IMR-90 (cell line): ENCODE results near the gene SULT1E1. TPM values are rescaled to one million over a fixed set of nuclear protein-coding genes. Genes with fewer than 3 reads are reported as not detected.

Experiments used
- ATAC-seq: fragments of 200-7000 bp; cut with Tn5 transposase; 2 replicates; pipeline ENCODE4 v1.9.1; 2020; ENCODE audit warnings: low read depth, mild to moderate bottlenecking, moderate library complexity
- BruUV-seq: library from RNA; stranded (reverse); fragments of 400-500 nt; replicated peaks from 2 replicates; lab custom pipeline; 2021; lab: Mats Ljungman, UMichigan
- CTCF ChIA-PET: fragments of 300-600 bp; formaldehyde crosslinking; extraction: SDS; loops from one replicate; lab custom pipeline; 2021; ENCODE audit warnings: antibody characterized with exemption; lab: Yijun Ruan, JAX
- POLR2A ChIA-PET: fragments of 300-600 bp; sonication (Branson Sonifier 250); formaldehyde crosslinking; loops from one replicate; lab custom pipeline; 2022; ENCODE audit warnings: antibody characterized with exemption; ENCODE audit not compliant: unreplicated experiment; lab: Charles Lee
- DNase-seq: peaks from one replicate; pipeline ENCODE4 v3.0.0; 2013
- H2AFZ ChIP-seq: replicated peaks from 2 replicates; pipeline ENCODE3; 2013; ENCODE audit warnings: low read length, mild to moderate bottlenecking; ENCODE audit not compliant: poor library complexity
- H2AK5ac ChIP-seq: 2 replicates; pipeline ENCODE4 v1.6.1; 2013; ENCODE audit warnings: low read depth, low read length, inconsistent platforms
- H2AK9ac ChIP-seq: replicated peaks from 2 replicates; pipeline ENCODE3; 2013; ENCODE audit warnings: mild to moderate bottlenecking, low read depth, low read length, moderate library complexity; ENCODE audit not compliant: poor library complexity
- H2BK120ac ChIP-seq: 2 replicates; pipeline ENCODE4 v1.6.1; 2013; ENCODE audit warnings: low read depth, low read length, inconsistent platforms
- H2BK15ac ChIP-seq: 3 replicates; pipeline ENCODE4 v1.6.1; 2013; ENCODE audit warnings: low read depth, low read length, inconsistent platforms
- H2BK20ac ChIP-seq: 2 replicates; pipeline ENCODE4 v1.6.1; 2013; ENCODE audit warnings: low read depth, mild to moderate bottlenecking, inconsistent platforms, low read length, moderate library complexity
- H2BK5ac ChIP-seq: 2 replicates; pipeline ENCODE4 v1.6.1; 2013; ENCODE audit warnings: mild to moderate bottlenecking, low read depth, low read length, inconsistent platforms; ENCODE audit not compliant: poor library complexity, severe bottlenecking
- H3K14ac ChIP-seq: replicated peaks from 2 replicates; pipeline ENCODE4 v1.6.1; 2013; ENCODE audit warnings: low read depth, low read length, inconsistent platforms
- H3K18ac ChIP-seq: 2 replicates; pipeline ENCODE4 v1.6.1; 2013; ENCODE audit warnings: low read depth, low read length, control low read depth
- H3K23ac ChIP-seq: 2 replicates; pipeline ENCODE4 v1.6.1; 2013; ENCODE audit warnings: low read depth, low read length, inconsistent platforms
- H3K27ac ChIP-seq: 2 replicates; pipeline ENCODE4 v1.5.1; 2013; ENCODE audit warnings: mild to moderate bottlenecking, control low read depth, low read length; ENCODE audit not compliant: insufficient read depth
- H3K27me3 ChIP-seq: 2 replicates; pipeline ENCODE4 v1.6.1; 2013; ENCODE audit warnings: low read length; ENCODE audit not compliant: control insufficient read depth, insufficient read depth
- H3K36me3 ChIP-seq: 2 replicates; pipeline ENCODE4 v1.6.1; 2013; ENCODE audit warnings: low read length, mixed read lengths; ENCODE audit not compliant: control insufficient read depth, insufficient read depth
- H3K4ac ChIP-seq: 2 replicates; pipeline ENCODE4 v1.6.1; 2013; ENCODE audit warnings: low read depth, low read length, inconsistent platforms
- H3K4me1 ChIP-seq: 2 replicates; pipeline ENCODE4 v1.6.1; 2013; ENCODE audit warnings: low read length, mixed read lengths; ENCODE audit not compliant: control insufficient read depth, insufficient read depth
- H3K4me2 ChIP-seq: 2 replicates; pipeline ENCODE4 v1.6.1; 2013; ENCODE audit warnings: low read depth, mild to moderate bottlenecking, control low read depth, low read length, moderate library complexity
- H3K4me3 ChIP-seq: 2 replicates; pipeline ENCODE4 v1.5.1; 2013; ENCODE audit warnings: low read depth, mild to moderate bottlenecking, control low read depth, low read length, moderate library complexity; ENCODE audit not compliant: insufficient read depth
- H3K56ac ChIP-seq: 2 replicates; pipeline ENCODE4 v1.6.1; 2013; ENCODE audit warnings: low read length, inconsistent platforms; ENCODE audit not compliant: insufficient read depth; ENCODE audit errors: extremely low read depth
- H3K79me1 ChIP-seq, 2 experiments: 2 replicates each; pipeline ENCODE4 v1.6.1; 2013; ENCODE audit warnings: low read length in 2 of 2, inconsistent platforms in 1 of 2, low read depth in 1 of 2
- H3K9ac ChIP-seq: 2 replicates; pipeline ENCODE4 v1.6.1; 2013; ENCODE audit warnings: low read depth, low read length, control low read depth
- H3K9me1 ChIP-seq: 2 replicates; pipeline ENCODE4 v1.6.1; 2013; ENCODE audit warnings: low read length, inconsistent platforms; ENCODE audit not compliant: insufficient read depth
- H3K9me3 ChIP-seq: 2 replicates; pipeline ENCODE4 v1.6.1; 2013; ENCODE audit warnings: low read length; ENCODE audit not compliant: control insufficient read depth, insufficient read depth
- H4K20me1 ChIP-seq: 2 replicates; pipeline ENCODE4 v1.6.1; 2013; ENCODE audit warnings: low read length, inconsistent platforms; ENCODE audit not compliant: insufficient read depth
- H4K5ac ChIP-seq: 2 replicates; pipeline ENCODE4 v1.6.1; 2013; ENCODE audit warnings: mild to moderate bottlenecking, low read depth, low read length, control low read depth
- H4K8ac ChIP-seq, 2 experiments: 2 replicates each; pipeline ENCODE4 v1.6.1; 2013; ENCODE audit warnings: low read depth in 2 of 2, low read length in 2 of 2, control low read depth in 1 of 2, inconsistent platforms in 1 of 2
- H4K91ac ChIP-seq: 2 replicates; pipeline ENCODE4 v1.6.1; 2013; ENCODE audit warnings: low read depth, low read length, inconsistent platforms; ENCODE audit not compliant: insufficient read depth
- BHLHE40 ChIP-seq: fragments of 150-350 bp; IDR thresholded peaks from 2 replicates; pipeline ENCODE4 v1.6.1; 2016; ENCODE audit warnings: mild to moderate bottlenecking, low read depth, low read length
- CEBPB ChIP-seq: IDR thresholded peaks from 2 replicates; pipeline ENCODE4 v1.6.1; 2012; ENCODE audit warnings: low read depth, low read length, improper control_type of control experiment
- CHD1 ChIP-seq: IDR thresholded peaks from 2 replicates; pipeline ENCODE4 v1.6.1; 2012; ENCODE audit warnings: low read depth, low read length, improper control_type of control experiment
- FOS ChIP-seq: fragments of 150-350 bp; IDR thresholded peaks from 2 replicates; pipeline ENCODE4 v1.6.1; 2016; ENCODE audit warnings: low read depth, low read length
- MAFK ChIP-seq: IDR thresholded peaks from 2 replicates; pipeline ENCODE4 v1.6.1; 2012; ENCODE audit warnings: low read depth, low read length, improper control_type of control experiment
- MXI1 ChIP-seq: IDR thresholded peaks from 2 replicates; pipeline ENCODE4 v1.6.1; 2012; ENCODE audit warnings: low read depth, mild to moderate bottlenecking, low read length, moderate library complexity, borderline replicate concordance
- NFE2L2 ChIP-seq: fragments of 150-350 bp; IDR thresholded peaks from 2 replicates; pipeline ENCODE4 v1.6.1; 2016; ENCODE audit warnings: low read depth, mild to moderate bottlenecking, low read length
- POLR2A ChIP-seq: IDR thresholded peaks from 2 replicates; pipeline ENCODE4 v1.6.1; 2012; ENCODE audit warnings: mild to moderate bottlenecking, low read depth, low read length
- RAD21 ChIP-seq: IDR thresholded peaks from 2 replicates; pipeline ENCODE4 v1.6.1; 2012; ENCODE audit warnings: low read length, improper control_type of control experiment
- RCOR1 ChIP-seq: IDR thresholded peaks from 2 replicates; pipeline ENCODE4 v1.6.1; 2012; ENCODE audit warnings: mild to moderate bottlenecking, low read length, improper control_type of control experiment; ENCODE audit not compliant: insufficient replicate concordance
- RFX5 ChIP-seq: IDR thresholded peaks from 2 replicates; pipeline ENCODE4 v1.8.0; 2012; ENCODE audit warnings: low read depth, mild to moderate bottlenecking, low read length, moderate library complexity
- SMC3 ChIP-seq: fragments of 150-350 bp; IDR thresholded peaks from 2 replicates; pipeline ENCODE4 v1.6.1; 2016; ENCODE audit warnings: low read depth, mild to moderate bottlenecking, antibody characterized with exemption, low read length, moderate library complexity
- WGBS, 2 experiments: methylation state at CpG; one replicate each; pipeline versions ENCODE4 v1.1.5 to v1.1.7; 2013; ENCODE audit warnings: missing lambda C conversion rate in 2 of 2; ENCODE audit not compliant: insufficient read length in 1 of 2; ENCODE audit errors: extremely low coverage in 2 of 2; 5-methylcytosine and 5-hydroxymethylcytosine counted together
- dilution Hi-C: fragments of 300-500 bp; cut with HindIII; formaldehyde crosslinking; loops from one replicate; pipeline ENCODE4 v1.14.3; 2018; ENCODE audit warnings: low sequenced_read_pairs; ENCODE audit not compliant: unreplicated experiment
- in situ Hi-C: fragments of 300-500 bp; cut with MboI; formaldehyde crosslinking; loops from 3 replicates; pipeline ENCODE4 v1.14.3; 2019; ENCODE audit warnings: low sequenced_read_pairs, inconsistent platforms, mixed read lengths
- intact Hi-C: fragments of 100-400 bp; cut with micrococcal nuclease; formaldehyde crosslinking; loops from 2 replicates; pipeline ENCODE4 v1.10.0; 2022
- polyA plus RNA-seq, 3 experiments: library from polyadenylated mRNA; depleted of rRNA; stranded (reverse); fragments of >200 nt; gene quantifications; 2 replicates each; pipeline ENCODE4 v1.2.3, GENCODE V29; 2012; ENCODE audit warnings: low replicate concordance in 1 of 3
- total RNA-seq: library from RNA; depleted of rRNA; stranded (reverse); fragments of >200 nt; gene quantifications from 2 replicates; pipeline ENCODE4 v1.2.3, GENCODE V29; 2012
- TF ChIP-seq, protein P1 (sequence below): conservative IDR thresholded peaks from 2 replicates; pipeline ENCODE4 v1.5.1; 2012; ENCODE audit warnings: mild to moderate bottlenecking, low read depth, low read length, improper control_type of control experiment
- TF ChIP-seq, protein P2 (sequence below): fragments of 150-350 bp; IDR thresholded peaks from 2 replicates; pipeline ENCODE4 v1.6.1; 2017; ENCODE audit warnings: mild to moderate bottlenecking, antibody characterized with exemption, low read length, low read depth
- TF ChIP-seq, protein P3 (sequence below): fragments of 150-350 bp; IDR thresholded peaks from 2 replicates; pipeline ENCODE4 v1.6.1; 2016; ENCODE audit warnings: low read depth, mild to moderate bottlenecking, low read length, moderate library complexity, borderline replicate concordance

SULT1E1 gene
- total and polyA plus RNA-seq, 2 of the 4 experiments (the other 2 are of a cell fraction) = not detected

DNA sequence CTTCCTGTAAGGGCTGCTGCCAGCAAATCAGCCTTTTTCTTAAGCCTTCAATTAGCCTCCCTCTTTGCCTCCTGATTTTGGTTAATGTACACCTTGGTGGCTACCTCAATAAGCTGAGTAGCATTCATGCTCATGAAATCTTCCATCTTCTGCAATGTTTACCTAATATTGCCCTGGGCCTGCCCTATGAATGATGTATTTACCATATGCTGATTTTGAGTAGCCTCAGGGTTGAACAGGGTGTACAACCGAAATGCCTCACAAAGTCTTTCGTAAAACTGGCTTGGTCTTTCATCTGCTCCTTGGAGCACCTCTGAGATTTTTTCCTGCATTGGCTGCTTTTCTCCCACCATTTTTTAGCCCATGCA is 29.8 kb downstream of the SULT1E1 start:
- in situ Hi-C loops = no loop called here

More for the DNA sequence above, 29.8 kb downstream of the SULT1E1 start:
- Histone ChIP-seq H2BK120ac (no peak overlapping the region), H3K14ac (no peak overlapping the region), H4K5ac (no peak overlapping the region), H3K36me3 (no peaks in the 10 kb centered on the region), H4K8ac (no peak overlapping the region), H3K4ac (no peak overlapping the region), H2BK20ac (no peak overlapping the region), H2BK15ac (no peak overlapping the region), H3K18ac (no peak overlapping the region), H2BK5ac (no peak overlapping the region), H2AFZ (no peak overlapping the region), H3K9me1 (no peaks in the 10 kb centered on the region), H3K9ac (no peak overlapping the region), H3K27me3 (no peaks in the 10 kb centered on the region), H4K20me1 (no peaks in the 10 kb centered on the region), H3K27ac (no peak overlapping the region), H3K4me2 (no peak overlapping the region), H3K79me1 (no peaks in the 10 kb centered on the region), H2AK9ac (no peak overlapping the region), H3K4me1 (no peaks in the 10 kb centered on the region), H3K23ac (no peak overlapping the region), H3K9me3 (no peaks in the 10 kb centered on the region), H4K91ac (no peak overlapping the region), H2AK5ac (no peak overlapping the region), H3K4me3 (no peak overlapping the region), H3K56ac (no peak overlapping the region)
- ATAC-seq = no peak
- dilution Hi-C loops = no loop called here
- intact Hi-C loops = no loop called here
- DNase-seq = no peak
- BruUV-seq = no TSS peak
- no peak for TF ChIP-seq MXI1
- no peak for TF ChIP-seq RAD21
- TF ChIP-seq, protein P1, sequence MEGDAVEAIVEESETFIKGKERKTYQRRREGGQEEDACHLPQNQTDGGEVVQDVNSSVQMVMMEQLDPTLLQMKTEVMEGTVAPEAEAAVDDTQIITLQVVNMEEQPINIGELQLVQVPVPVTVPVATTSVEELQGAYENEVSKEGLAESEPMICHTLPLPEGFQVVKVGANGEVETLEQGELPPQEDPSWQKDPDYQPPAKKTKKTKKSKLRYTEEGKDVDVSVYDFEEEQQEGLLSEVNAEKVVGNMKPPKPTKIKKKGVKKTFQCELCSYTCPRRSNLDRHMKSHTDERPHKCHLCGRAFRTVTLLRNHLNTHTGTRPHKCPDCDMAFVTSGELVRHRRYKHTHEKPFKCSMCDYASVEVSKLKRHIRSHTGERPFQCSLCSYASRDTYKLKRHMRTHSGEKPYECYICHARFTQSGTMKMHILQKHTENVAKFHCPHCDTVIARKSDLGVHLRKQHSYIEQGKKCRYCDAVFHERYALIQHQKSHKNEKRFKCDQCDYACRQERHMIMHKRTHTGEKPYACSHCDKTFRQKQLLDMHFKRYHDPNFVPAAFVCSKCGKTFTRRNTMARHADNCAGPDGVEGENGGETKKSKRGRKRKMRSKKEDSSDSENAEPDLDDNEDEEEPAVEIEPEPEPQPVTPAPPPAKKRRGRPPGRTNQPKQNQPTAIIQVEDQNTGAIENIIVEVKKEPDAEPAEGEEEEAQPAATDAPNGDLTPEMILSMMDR = no peak
- no peak for TF ChIP-seq FOS
- TF ChIP-seq BHLHE40 = no peak
- TF ChIP-seq, protein P2, sequence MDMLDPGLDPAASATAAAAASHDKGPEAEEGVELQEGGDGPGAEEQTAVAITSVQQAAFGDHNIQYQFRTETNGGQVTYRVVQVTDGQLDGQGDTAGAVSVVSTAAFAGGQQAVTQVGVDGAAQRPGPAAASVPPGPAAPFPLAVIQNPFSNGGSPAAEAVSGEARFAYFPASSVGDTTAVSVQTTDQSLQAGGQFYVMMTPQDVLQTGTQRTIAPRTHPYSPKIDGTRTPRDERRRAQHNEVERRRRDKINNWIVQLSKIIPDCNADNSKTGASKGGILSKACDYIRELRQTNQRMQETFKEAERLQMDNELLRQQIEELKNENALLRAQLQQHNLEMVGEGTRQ = no peak
- TF ChIP-seq RFX5 = no peak
- TF ChIP-seq CEBPB = no peak
- TF ChIP-seq, protein P3, sequence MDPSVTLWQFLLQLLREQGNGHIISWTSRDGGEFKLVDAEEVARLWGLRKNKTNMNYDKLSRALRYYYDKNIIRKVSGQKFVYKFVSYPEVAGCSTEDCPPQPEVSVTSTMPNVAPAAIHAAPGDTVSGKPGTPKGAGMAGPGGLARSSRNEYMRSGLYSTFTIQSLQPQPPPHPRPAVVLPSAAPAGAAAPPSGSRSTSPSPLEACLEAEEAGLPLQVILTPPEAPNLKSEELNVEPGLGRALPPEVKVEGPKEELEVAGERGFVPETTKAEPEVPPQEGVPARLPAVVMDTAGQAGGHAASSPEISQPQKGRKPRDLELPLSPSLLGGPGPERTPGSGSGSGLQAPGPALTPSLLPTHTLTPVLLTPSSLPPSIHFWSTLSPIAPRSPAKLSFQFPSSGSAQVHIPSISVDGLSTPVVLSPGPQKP = no peak
- no peak for TF ChIP-seq CHD1
- no peak for TF ChIP-seq POLR2A
- TF ChIP-seq MAFK = no peak
- no peak for TF ChIP-seq RCOR1
- no peak for TF ChIP-seq NFE2L2
- no peak for TF ChIP-seq SMC3
- 80% methylated on average over 1 of the region's 2 CpGs; no CpG with 5 or more reads in 1 of the 2 experiments for WGBS, 2 experiments
- CTCF ChIA-PET = no interaction called here
- POLR2A ChIA-PET = no interaction called here
